Esophagus (tissue), 2 donors: ENCODE measurements around the gene IFT88. TPM values are rescaled to one million over a fixed set of nuclear protein-coding genes. Genes with fewer than 3 reads are reported as not detected.

ENCODE experiments used
- H3K27ac ChIP-seq, 2 donors: one replicate each; pipeline ENCODE4 v1.5.1; 2013; ENCODE audit warnings: low read depth in 2 of 2, mild to moderate bottlenecking in 2 of 2, inconsistent platforms in 1 of 2, low read length in 1 of 2, moderate library complexity in 1 of 2
- H3K27me3 ChIP-seq, 2 donors: one replicate each; pipeline ENCODE4 v1.6.1; 2013; ENCODE audit warnings: low read length in 2 of 2, control low read depth in 1 of 2, mild to moderate bottlenecking in 1 of 2; ENCODE audit not compliant: insufficient read depth in 2 of 2, control insufficient read depth in 1 of 2
- H3K36me3 ChIP-seq, 2 donors: one replicate each; pipeline ENCODE4 v1.6.1; 2013; ENCODE audit warnings: low read length in 1 of 2; ENCODE audit not compliant: control insufficient read depth in 2 of 2, insufficient read depth in 2 of 2
- H3K4me1 ChIP-seq, 2 donors: one replicate each; pipeline ENCODE4 v1.6.1; 2013; ENCODE audit warnings: low read length in 1 of 2; ENCODE audit not compliant: control insufficient read depth in 2 of 2, insufficient read depth in 2 of 2
- H3K4me3 ChIP-seq, 2 donors: one replicate each; pipeline ENCODE4 v1.5.1; 2013; ENCODE audit warnings: low read length in 2 of 2, mild to moderate bottlenecking in 2 of 2, low read depth in 1 of 2, moderate library complexity in 1 of 2
- H3K9me3 ChIP-seq, 2 donors: one replicate each; pipeline ENCODE4 v1.6.1; 2013; ENCODE audit warnings: mild to moderate bottlenecking in 2 of 2, low read depth in 1 of 2, low read length in 1 of 2, moderate library complexity in 1 of 2; ENCODE audit not compliant: control insufficient read depth in 2 of 2, insufficient read depth in 1 of 2
- WGBS, 2 donors: extraction: QIAGEN DNeasy Blood & Tissue Kit; methylation state at CpG; one replicate each; pipeline ENCODE4 v1.1.7; 2013; 5-methylcytosine and 5-hydroxymethylcytosine counted together
- polyA plus RNA-seq, 2 donors: library from polyadenylated mRNA; stranded (reverse); fragments of 200-250 nt; gene quantifications; one replicate each; pipeline ENCODE4 v1.2.3, GENCODE V29; 2013
- donor health status: healthy with polysubstance abuse.
- donor health status: Bipolar disorder and iron deficiency.

The IFT88 gene
- polyA plus RNA-seq, 2 donors: 3.1 TPM

GRCh38 chr13:20610006-20610405 is 43.0 kb downstream of the IFT88 start:
- Histone ChIP-seq H3K36me3 (peaks cover 0 to 12% of the 10 kb centered on the region in 2 donors), H3K27me3 (no peaks in the 10 kb centered on the region), H3K4me1 (peaks cover 0 to 2% of the 10 kb centered on the region in 2 donors), H3K9me3 (no peaks in the 10 kb centered on the region), H3K4me3 (no peak overlapping the region), H3K27ac (no peak overlapping the region)
- 76 to 83% methylated on average over 4 of the region's 4 CpGs for WGBS, 2 donors

- Histone ChIP-seq H3K4me1 (no peaks in the 10 kb centered on the region), H3K27ac (no peak overlapping the region), H3K9me3 (no peaks in the 10 kb centered on the region), H3K27me3 (no peaks in the 10 kb centered on the region), H3K36me3 (no peaks in the 10 kb centered on the region), H3K4me3 (no peak overlapping the region)
- whole genome bisulfite sequencing, 2 donors: 88 to 89% methylated on average over 3 of the region's 3 CpGs
Measured at GRCh38 chr13:20616059-20616797, 49.3 kb downstream of the IFT88 start.

GRCh38 chr13:20623000-20623399 is 56.0 kb downstream of the IFT88 start:
- no peak overlapping the region for H3K27ac ChIP-seq
- H3K27me3 ChIP-seq: no peaks in the 10 kb centered on the region
- no peaks in the 10 kb centered on the region for H3K4me1 ChIP-seq
- no peak overlapping the region for H3K4me3 ChIP-seq
- 97 to 98% methylated on average over 3 of the region's 3 CpGs for WGBS, 2 donors
- H3K36me3 ChIP-seq: peaks cover 0 to 2% of the 10 kb centered on the region in 2 donors
- H3K9me3 ChIP-seq: no peaks in the 10 kb centered on the region

GRCh38 chr13:20624213-20624612 is 57.3 kb downstream of the IFT88 start:
- no peaks in the 10 kb centered on the region for H3K4me1 ChIP-seq
- H3K9me3 ChIP-seq: no peaks in the 10 kb centered on the region
- peaks cover 0 to 2% of the 10 kb centered on the region in 2 donors for H3K36me3 ChIP-seq
- H3K27ac ChIP-seq: no peak overlapping the region
- H3K27me3 ChIP-seq: no peaks in the 10 kb centered on the region
- 96 to 98% methylated on average over 4 of the region's 4 CpGs for WGBS, 2 donors
- H3K4me3 ChIP-seq: no peak overlapping the region

GRCh38 chr13:20633802-20634201 is 66.8 kb downstream of the IFT88 start:
- WGBS, 2 donors: 95 to 97% methylated on average over 3 of the region's 3 CpGs
- no peak overlapping the region for H3K27ac ChIP-seq
- no peak overlapping the region for H3K4me3 ChIP-seq
- H3K27me3 ChIP-seq: no peaks in the 10 kb centered on the region
- H3K9me3 ChIP-seq: no peaks in the 10 kb centered on the region
- H3K36me3 ChIP-seq: peaks cover 0 to 3% of the 10 kb centered on the region in 2 donors
- no peaks in the 10 kb centered on the region for H3K4me1 ChIP-seq

- Histone ChIP-seq H3K27ac (no peak overlapping the region), H3K27me3 (no peaks in the 10 kb centered on the region), H3K36me3 (peaks cover 0 to 3% of the 10 kb centered on the region in 2 donors), H3K4me1 (no peaks in the 10 kb centered on the region), H3K9me3 (no peaks in the 10 kb centered on the region), H3K4me3 (no peak overlapping the region)
- 92 to 96% methylated on average over 1 of the region's 1 CpG for WGBS, 2 donors
Measured at GRCh38 chr13:20636079-20636478, 69.1 kb downstream of the IFT88 start.

- H3K27ac ChIP-seq: no peak overlapping the region
- no peaks in the 10 kb centered on the region for H3K4me1 ChIP-seq
- H3K9me3 ChIP-seq: no peaks in the 10 kb centered on the region
- no peaks in the 10 kb centered on the region for H3K27me3 ChIP-seq
- H3K4me3 ChIP-seq: no peak overlapping the region
- H3K36me3 ChIP-seq: peaks cover 0 to 3% of the 10 kb centered on the region in 2 donors
- 91 to 94% methylated on average over 5 of the region's 5 CpGs for WGBS, 2 donors
Measured at GRCh38 chr13:20637811-20638210, 70.9 kb downstream of the IFT88 start.

GRCh38 chr13:20647758-20648157 is 80.8 kb downstream of the IFT88 start:
- 95 to 96% methylated on average over 2 of the region's 2 CpGs for WGBS, 2 donors
- H3K36me3 ChIP-seq: no peaks in the 10 kb centered on the region
- no peaks in the 10 kb centered on the region for H3K27me3 ChIP-seq
- H3K9me3 ChIP-seq: no peaks in the 10 kb centered on the region
- no peak overlapping the region for H3K27ac ChIP-seq
- no peaks in the 10 kb centered on the region for H3K4me1 ChIP-seq
- H3K4me3 ChIP-seq: no peak overlapping the region

GRCh38 chr13:20652946-20653345 is 86.0 kb downstream of the IFT88 start:
- H3K27me3 ChIP-seq: no peaks in the 10 kb centered on the region
- no peak overlapping the region for H3K27ac ChIP-seq
- WGBS, 2 donors: 70 to 76% methylated on average over 4 of the region's 4 CpGs
- no peak overlapping the region for H3K4me3 ChIP-seq
- no peaks in the 10 kb centered on the region for H3K9me3 ChIP-seq
- no peaks in the 10 kb centered on the region for H3K4me1 ChIP-seq
- no peaks in the 10 kb centered on the region for H3K36me3 ChIP-seq

GRCh38 chr13:20654156-20654555 is 87.2 kb downstream of the IFT88 start:
- Histone ChIP-seq H3K27me3 (no peaks in the 10 kb centered on the region), H3K4me3 (no peak overlapping the region), H3K27ac (no peak overlapping the region), H3K36me3 (no peaks in the 10 kb centered on the region), H3K4me1 (no peaks in the 10 kb centered on the region), H3K9me3 (no peaks in the 10 kb centered on the region)
- 82 to 89% methylated on average over 1 of the region's 1 CpG for WGBS, 2 donors
